NCI-H146 treated with DMSO at 0.1 percent for 48 hours (cell line): ENCODE measurements around the gene MELK.

Experiments used
- DNase-seq: peaks from one replicate; lab custom pipeline; 2025; ENCODE audit not compliant: unreplicated experiment; lab: John Stamatoyannopoulos, UW

Gene MELK

GRCh38 chr9:36576866-36577265, 4.2 kb downstream of the MELK start:
- no peak for DNase-seq

- no peak for DNase-seq
Measured at GRCh38 chr9:36584620-36585460, 12.1 kb downstream of the MELK start.

- no peak for DNase-seq
Measured at GRCh38 chr9:36590231-36590630, 17.5 kb downstream of the MELK start.

GRCh38 chr9:36592801-36593583, 20.3 kb downstream of the MELK start:
- no peak for DNase-seq

DNA sequence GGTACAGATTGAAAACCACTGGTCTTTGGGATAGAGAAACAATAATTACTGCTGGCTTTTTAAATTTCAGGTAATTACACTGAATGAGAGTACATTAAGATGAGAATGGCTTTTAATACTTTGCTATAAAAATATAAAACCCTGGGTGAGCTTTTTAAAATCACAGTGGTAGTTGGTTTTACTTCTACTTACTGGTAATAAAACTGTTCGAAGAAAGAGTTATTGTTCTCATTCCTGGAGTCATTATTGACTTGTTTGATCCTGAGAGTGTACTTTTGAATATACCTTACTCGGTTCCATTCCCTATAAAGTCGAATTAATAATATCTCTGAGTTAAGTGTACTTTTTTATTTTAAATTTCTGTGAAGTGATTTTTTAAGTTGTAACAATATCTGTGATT, 21.5 kb downstream of the MELK start:
- no peak for DNase-seq

- no peak for DNase-seq
Measured at GRCh38 chr9:36597412-36598178, 24.9 kb downstream of the MELK start.

GRCh38 chr9:36598273-36598672, 25.6 kb downstream of the MELK start:
- DNase-seq, result no peak

DNA sequence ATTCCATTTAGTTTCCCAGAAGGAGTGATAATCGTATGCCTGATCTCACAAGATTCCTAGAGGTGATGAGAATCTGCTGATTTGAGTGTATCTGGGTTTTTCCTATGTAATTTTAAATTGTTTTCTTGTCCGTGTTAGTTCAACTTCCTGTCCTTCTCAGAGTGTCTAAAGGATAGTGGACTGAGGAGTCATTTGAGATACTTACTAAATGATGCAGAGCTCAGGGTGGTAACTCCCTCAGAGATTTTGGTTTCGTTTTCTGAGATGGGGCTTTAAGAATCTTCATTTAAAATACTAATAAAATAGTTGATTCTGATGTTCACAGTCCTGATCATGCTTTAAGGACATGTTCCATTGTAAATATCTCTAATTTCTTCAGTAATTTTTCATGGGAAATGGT, 30.3 kb downstream of the MELK start:
- no peak for DNase-seq

GRCh38 chr9:36609306-36609705, 36.6 kb downstream of the MELK start:
- no peak for DNase-seq

GRCh38 chr9:36622121-36622520, 49.4 kb downstream of the MELK start:
- no peak for DNase-seq

- DNase-seq, result no peak
Measured at GRCh38 chr9:36623280-36623679, 50.6 kb downstream of the MELK start.

- DNase-seq, result no peak
Measured at GRCh38 chr9:36625006-36625615, 52.4 kb downstream of the MELK start.

DNA sequence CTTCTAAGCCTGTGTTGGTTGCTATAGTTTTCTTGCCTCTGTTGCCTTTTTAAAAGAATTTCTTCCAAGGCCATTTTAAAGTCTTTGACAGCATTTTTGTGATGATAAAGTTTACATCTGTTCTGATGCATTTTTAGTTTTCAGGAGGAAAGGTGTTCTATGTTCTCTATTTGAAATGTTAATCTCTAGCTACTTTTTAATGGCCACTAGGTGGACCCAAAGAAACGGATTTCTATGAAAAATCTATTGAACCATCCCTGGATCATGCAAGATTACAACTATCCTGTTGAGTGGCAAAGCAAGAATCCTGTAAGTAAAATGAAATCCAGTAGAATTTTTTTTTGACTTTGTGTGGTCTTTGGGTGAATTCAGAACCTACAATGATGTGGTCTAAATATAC, 60.2 kb downstream of the MELK start:
- peak; percentile 45 for DNase-seq

- DNase-seq, result no peak
Measured at GRCh38 chr9:36637491-36638270, 65.0 kb downstream of the MELK start.

GRCh38 chr9:36640771-36641381, 68.2 kb downstream of the MELK start:
- DNase-seq, result no peak

- DNase-seq, result no peak
Measured at GRCh38 chr9:36642817-36643216, 70.1 kb downstream of the MELK start.

DNA sequence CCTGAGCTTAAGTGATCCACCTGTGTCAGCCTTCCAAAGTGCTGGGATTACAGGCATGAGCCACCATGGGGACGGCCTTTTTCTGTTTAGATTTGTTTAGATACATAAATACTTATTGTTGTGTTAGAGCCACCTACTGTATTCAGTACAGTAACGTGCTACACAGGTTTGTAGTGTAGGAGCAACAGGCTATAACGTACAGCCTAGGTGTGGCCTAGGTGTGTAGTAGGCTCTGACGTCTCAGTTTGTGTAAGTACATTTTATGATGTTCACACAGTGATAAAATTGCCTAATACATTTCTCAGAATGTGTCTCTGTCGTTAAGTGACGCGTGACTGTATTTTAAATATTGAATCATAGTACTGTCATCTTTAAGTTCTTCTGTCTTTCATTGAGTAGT, 84.1 kb downstream of the MELK start:
- no peak for DNase-seq

DNA sequence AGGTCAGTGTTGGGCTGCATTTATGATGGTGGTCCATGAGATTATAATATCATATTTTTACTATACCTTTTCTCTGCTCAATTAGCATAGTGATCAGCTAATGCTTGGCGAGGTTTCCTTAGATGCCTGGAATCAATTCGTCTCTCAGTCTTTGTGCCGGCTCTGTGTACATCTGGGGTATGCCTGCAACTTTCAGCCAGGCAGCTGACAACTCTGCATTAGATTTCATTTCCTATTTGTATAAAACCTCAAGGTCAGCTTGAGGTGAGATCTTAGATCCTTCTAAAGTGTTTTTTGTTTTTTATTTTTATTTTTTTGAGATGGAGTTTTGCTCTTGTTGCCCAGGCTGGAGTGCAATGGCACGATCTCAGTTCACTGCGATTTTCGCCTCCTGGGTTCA, 86.8 kb downstream of the MELK start:
- no peak for DNase-seq

- DNase-seq, result no peak
Measured at GRCh38 chr9:36664806-36665205, 92.1 kb downstream of the MELK start.

DNA sequence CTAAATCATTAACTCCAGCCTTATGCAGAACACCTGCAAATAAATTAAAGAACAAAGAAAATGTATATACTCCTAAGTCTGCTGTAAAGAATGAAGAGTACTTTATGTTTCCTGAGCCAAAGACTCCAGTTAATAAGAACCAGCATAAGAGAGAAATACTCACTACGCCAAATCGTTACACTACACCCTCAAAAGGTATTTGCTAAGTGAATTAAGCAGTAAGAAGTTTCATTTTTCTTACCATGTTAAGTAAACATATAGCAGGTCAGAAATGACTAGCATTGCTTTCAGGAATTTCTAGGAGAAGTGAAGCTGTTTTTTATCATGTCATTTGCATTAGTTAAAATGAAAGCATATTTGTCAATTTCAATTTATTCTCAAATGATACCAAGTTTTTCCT, 92.7 kb downstream of the MELK start:
- DNase-seq, result no peak
